Measurements from ENCODE around the gene ITGB1. TPM values are rescaled to one million over a fixed set of nuclear protein-coding genes. Genes with fewer than 3 reads are reported as not detected.

Gene ITGB1
- total RNA-seq, 1 donor from 2014 or later, result 409 TPM

DNA sequence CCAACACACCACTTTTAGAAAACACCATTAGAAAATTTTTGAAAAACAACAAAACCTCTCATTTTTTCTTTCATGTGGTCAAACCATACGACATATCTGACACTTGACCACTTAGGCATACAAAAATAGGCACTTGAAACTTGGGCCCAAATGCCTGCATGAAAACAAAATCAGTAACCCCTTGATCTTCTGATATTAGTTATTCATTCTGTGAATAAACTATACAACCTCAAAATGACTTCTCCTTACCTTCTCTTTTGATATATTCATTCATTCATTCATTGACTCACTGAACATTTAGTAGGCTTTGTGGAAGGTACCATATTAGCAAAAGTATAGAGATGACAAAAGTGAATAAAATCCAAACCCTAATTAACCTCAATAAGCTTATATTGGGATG is 26.4 kb downstream of the ITGB1 start:
- peaks cover 6% of the 10 kb centered on the region for H3K4me1 ChIP-seq
- TF ChIP-seq, protein P1, sequence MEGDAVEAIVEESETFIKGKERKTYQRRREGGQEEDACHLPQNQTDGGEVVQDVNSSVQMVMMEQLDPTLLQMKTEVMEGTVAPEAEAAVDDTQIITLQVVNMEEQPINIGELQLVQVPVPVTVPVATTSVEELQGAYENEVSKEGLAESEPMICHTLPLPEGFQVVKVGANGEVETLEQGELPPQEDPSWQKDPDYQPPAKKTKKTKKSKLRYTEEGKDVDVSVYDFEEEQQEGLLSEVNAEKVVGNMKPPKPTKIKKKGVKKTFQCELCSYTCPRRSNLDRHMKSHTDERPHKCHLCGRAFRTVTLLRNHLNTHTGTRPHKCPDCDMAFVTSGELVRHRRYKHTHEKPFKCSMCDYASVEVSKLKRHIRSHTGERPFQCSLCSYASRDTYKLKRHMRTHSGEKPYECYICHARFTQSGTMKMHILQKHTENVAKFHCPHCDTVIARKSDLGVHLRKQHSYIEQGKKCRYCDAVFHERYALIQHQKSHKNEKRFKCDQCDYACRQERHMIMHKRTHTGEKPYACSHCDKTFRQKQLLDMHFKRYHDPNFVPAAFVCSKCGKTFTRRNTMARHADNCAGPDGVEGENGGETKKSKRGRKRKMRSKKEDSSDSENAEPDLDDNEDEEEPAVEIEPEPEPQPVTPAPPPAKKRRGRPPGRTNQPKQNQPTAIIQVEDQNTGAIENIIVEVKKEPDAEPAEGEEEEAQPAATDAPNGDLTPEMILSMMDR (IDR thresholded peaks at IDR 0.05), result no peak
- H3K27ac ChIP-seq, result no peak overlapping the region
- ATAC-seq, result no peak
- H3K9me3 ChIP-seq, result no peaks in the 10 kb centered on the region
- H3K4me3 ChIP-seq, result no peak overlapping the region
- no peak for DNase-seq
- intact Hi-C loops (cut with DNase I), result no loop called here
- no peaks in the 10 kb centered on the region for H3K27me3 ChIP-seq (ENCODE audit: low read depth)
- H3K36me3 ChIP-seq, result peaks cover 65% of the 10 kb centered on the region

GRCh38 chr10:32930036-32930435 is 28.0 kb downstream of the ITGB1 start:
- peaks cover 70% of the 10 kb centered on the region for H3K36me3 ChIP-seq
- DNase-seq (no peak), ATAC-seq (no peak)
- intact Hi-C loops (cut with DNase I), result no loop called here
- H3K27ac ChIP-seq, result no peak overlapping the region
- no peaks in the 10 kb centered on the region for H3K27me3 ChIP-seq (ENCODE audit: low read depth)
- peaks cover under 1% of the 10 kb centered on the region for H3K4me1 ChIP-seq
- TF ChIP-seq, protein P1 (IDR thresholded peaks at IDR 0.05), result no peak
- no peaks in the 10 kb centered on the region for H3K9me3 ChIP-seq
- H3K4me3 ChIP-seq, result no peak overlapping the region

DNA sequence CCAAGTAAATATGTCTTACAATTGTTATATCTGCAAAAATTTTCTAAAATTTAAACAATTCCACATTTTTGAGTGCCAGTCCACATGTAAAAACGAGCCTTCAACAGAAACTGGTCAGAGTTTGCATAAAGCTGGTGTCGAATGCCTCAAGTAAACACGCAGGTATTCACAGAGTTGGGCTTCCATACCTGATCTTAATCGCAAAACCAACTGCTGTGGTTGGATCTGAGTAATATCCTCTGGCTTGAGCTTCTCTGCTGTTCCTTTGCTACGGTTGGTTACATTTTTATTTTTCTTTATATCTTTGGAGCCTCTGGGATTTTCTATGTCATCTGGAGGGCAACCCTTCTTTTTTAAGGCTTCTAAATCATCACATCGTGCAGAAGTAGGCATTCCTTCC is 28.4 kb downstream of the ITGB1 start:
- Histone ChIP-seq H3K27ac (no peak overlapping the region), H3K4me1 (no peaks in the 10 kb centered on the region), H3K36me3 (peaks cover 71% of the 10 kb centered on the region), H3K9me3 (no peaks in the 10 kb centered on the region), H3K27me3 (ENCODE audit: low read depth) (no peaks in the 10 kb centered on the region), H3K4me3 (no peak overlapping the region)
- intact Hi-C loops (cut with DNase I), result no loop called here
- DNase-seq (no peak), ATAC-seq (no peak)
- TF ChIP-seq, protein P1 (IDR thresholded peaks at IDR 0.05), result no peak

DNA sequence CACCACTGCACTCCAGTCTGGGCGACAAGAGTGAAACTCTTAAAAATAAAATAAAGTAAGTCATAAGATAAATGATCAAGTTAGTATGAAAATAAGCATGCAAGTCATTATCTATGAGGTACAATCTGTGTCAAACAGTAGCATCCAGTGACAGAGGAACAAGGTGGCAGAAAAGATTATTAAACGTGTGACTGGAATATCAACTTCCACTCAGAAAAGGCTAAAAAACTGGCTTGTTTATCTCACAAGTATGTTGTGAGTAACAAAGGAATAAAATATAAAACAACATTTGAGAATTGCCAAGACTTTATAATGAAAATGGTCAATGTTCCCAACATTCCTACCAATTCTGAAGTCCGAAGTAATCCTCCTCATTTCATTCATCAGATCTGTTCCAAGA is 30.3 kb downstream of the ITGB1 start:
- no peaks in the 10 kb centered on the region for H3K9me3 ChIP-seq
- TF ChIP-seq, protein P1 (IDR thresholded peaks at IDR 0.05), result no peak
- no peaks in the 10 kb centered on the region for H3K4me1 ChIP-seq
- intact Hi-C loops (cut with DNase I), result no loop called here
- no peaks in the 10 kb centered on the region for H3K27me3 ChIP-seq (ENCODE audit: low read depth)
- ATAC-seq (no peak), DNase-seq (no peak)
- peaks cover 74% of the 10 kb centered on the region for H3K36me3 ChIP-seq
- H3K27ac ChIP-seq, result no peak overlapping the region
- H3K4me3 ChIP-seq, result no peak overlapping the region

GRCh38 chr10:32923849-32924248 is 34.2 kb downstream of the ITGB1 start:
- peaks cover 100% of the 10 kb centered on the region for H3K36me3 ChIP-seq
- H3K4me1 ChIP-seq, result no peaks in the 10 kb centered on the region
- TF ChIP-seq, protein P1 (IDR thresholded peaks at IDR 0.05), result no peak
- H3K4me3 ChIP-seq, result no peak overlapping the region
- no peaks in the 10 kb centered on the region for H3K9me3 ChIP-seq
- no peak for ATAC-seq
- no peaks in the 10 kb centered on the region for H3K27me3 ChIP-seq (ENCODE audit: low read depth)
- DNase-seq, result no peak
- H3K27ac ChIP-seq, result no peak overlapping the region
- intact Hi-C loops (cut with DNase I), result no loop called here

- H3K9me3 ChIP-seq, result no peaks in the 10 kb centered on the region
- intact Hi-C loops (cut with DNase I), result no loop called here
- TF ChIP-seq, protein P1 (IDR thresholded peaks at IDR 0.05), result no peak
- no peaks in the 10 kb centered on the region for H3K4me1 ChIP-seq
- DNase-seq (no peak), ATAC-seq (no peak)
- no peak overlapping the region for H3K27ac ChIP-seq
- H3K36me3 ChIP-seq, result peaks cover 100% of the 10 kb centered on the region
- H3K27me3 ChIP-seq (ENCODE audit: low read depth), result no peaks in the 10 kb centered on the region
- no peak overlapping the region for H3K4me3 ChIP-seq
Measured at GRCh38 chr10:32923134-32923533, 34.9 kb downstream of the ITGB1 start.
